ENCODE measurements around the gene HOXD11.

DNA sequence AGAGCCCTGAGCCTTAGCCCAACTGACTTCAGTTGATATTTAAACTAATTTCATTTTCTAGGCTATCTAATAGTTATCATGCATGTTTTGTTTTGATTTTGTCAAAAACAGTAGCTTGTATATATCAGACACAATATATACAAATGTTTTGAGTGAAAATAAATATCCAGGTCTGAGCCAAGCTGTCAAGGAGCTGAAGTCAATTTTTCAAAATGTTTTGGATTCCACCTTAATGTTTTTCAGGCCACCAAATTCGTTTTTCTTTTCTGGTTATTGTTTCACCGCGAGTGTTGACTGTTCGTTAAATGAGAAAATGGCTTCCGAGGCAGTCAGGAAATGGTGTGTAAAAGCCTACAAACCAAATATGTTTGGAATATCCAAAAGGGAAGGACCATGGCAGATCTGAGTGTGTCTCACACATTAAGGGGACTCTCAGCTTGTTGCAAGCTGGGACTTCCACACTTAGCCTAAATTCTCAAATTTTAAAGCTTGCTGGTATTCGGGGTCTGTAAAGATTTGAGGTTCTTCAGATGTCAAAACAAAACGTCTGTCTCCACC lies 4.7 kb upstream of the HOXD11 start:
- TF ChIP-seq, protein P1, sequence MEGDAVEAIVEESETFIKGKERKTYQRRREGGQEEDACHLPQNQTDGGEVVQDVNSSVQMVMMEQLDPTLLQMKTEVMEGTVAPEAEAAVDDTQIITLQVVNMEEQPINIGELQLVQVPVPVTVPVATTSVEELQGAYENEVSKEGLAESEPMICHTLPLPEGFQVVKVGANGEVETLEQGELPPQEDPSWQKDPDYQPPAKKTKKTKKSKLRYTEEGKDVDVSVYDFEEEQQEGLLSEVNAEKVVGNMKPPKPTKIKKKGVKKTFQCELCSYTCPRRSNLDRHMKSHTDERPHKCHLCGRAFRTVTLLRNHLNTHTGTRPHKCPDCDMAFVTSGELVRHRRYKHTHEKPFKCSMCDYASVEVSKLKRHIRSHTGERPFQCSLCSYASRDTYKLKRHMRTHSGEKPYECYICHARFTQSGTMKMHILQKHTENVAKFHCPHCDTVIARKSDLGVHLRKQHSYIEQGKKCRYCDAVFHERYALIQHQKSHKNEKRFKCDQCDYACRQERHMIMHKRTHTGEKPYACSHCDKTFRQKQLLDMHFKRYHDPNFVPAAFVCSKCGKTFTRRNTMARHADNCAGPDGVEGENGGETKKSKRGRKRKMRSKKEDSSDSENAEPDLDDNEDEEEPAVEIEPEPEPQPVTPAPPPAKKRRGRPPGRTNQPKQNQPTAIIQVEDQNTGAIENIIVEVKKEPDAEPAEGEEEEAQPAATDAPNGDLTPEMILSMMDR (IDR thresholded peaks at IDR 0.05), result no peak
- TF ChIP-seq POLR2AphosphoS5 (IDR thresholded peaks at IDR 0.05) (no peak), EP300 (IDR thresholded peaks at IDR 0.05) (no peak)

All from stomach (tissue), 4 donors.